Testis (tissue), 3 donors: ENCODE measurements around the gene LCLAT1. TPM values are rescaled to one million over a fixed set of nuclear protein-coding genes. Genes with fewer than 3 reads are reported as not detected.

Experiments
- DNase-seq: peaks from one replicate; pipeline ENCODE4 v3.0.0-alpha.2; 2019
- H3K27ac ChIP-seq, 2 donors: fragments of 200-600 bp; sonication (generic); one replicate each; pipeline ENCODE4 v1.5.1; 2019
- H3K27me3 ChIP-seq: fragments of 200-600 bp; sonication (generic); one replicate; pipeline ENCODE4 v1.5.1; 2019
- H3K36me3 ChIP-seq: fragments of 200-600 bp; sonication (generic); one replicate; pipeline ENCODE4 v1.5.1; 2017; ENCODE audit warnings: low read depth; ENCODE audit errors: missing control alignments
- H3K4me1 ChIP-seq: fragments of 200-600 bp; sonication (generic); one replicate; pipeline ENCODE4 v1.5.1; 2019
- H3K4me3 ChIP-seq, 2 donors: fragments of 200-600 bp; sonication (generic); one replicate each; pipeline ENCODE4 v1.5.1; 2017 to 2019
- H3K9me3 ChIP-seq: fragments of 200-600 bp; sonication (generic); one replicate; pipeline ENCODE4 v1.5.1; 2017
- POLR2A ChIP-seq: fragments of 450-650 bp; IDR thresholded peaks from one replicate; pipeline ENCODE4 v1.6.1; 2017; ENCODE audit warnings: antibody characterized with exemption, mild to moderate bottlenecking, moderate library complexity
- WGBS, 2 donors: methylation state at CpG; one replicate each; pipeline ENCODE4 v1.1.5; 2018; 5-methylcytosine and 5-hydroxymethylcytosine counted together
- intact Hi-C: fragments of 100-400 bp; cut with DNase I; formaldehyde crosslinking; loops from one replicate; pipeline ENCODE4 v1.15.1; 2023; ENCODE audit warnings: low total_unique reads
- polyA plus RNA-seq: library from polyadenylated mRNA; stranded (reverse); fragments of 350-450 nt; fragmentation: Illumina TruSeq; extraction: RNeasy Lipid Tissue Mini Kit (QIAGEN cat#74804); gene quantifications from one replicate; pipeline ENCODE4 v1.2.3, GENCODE V29; 2014; ENCODE audit warnings: low read depth, low replicate concordance; ENCODE audit not compliant: insufficient read depth
- total RNA-seq, 2 donors: library from RNA; depleted of rRNA; stranded (reverse); fragments of >200 nt; gene quantifications; one replicate each; pipeline ENCODE4 v1.2.3, GENCODE V29; 2016
- TF ChIP-seq, protein P1 (sequence below), 3 experiments: fragments of 450-650 bp in 2 of 3; fragments of 200-600 bp in 1 of 3; sonication (generic) in 1 of 3; IDR thresholded peaks; one replicate each; pipeline ENCODE4 v1.5.1; 2016 to 2019; ENCODE audit warnings: antibody characterized with exemption in 3 of 3, mild to moderate bottlenecking in 2 of 3, moderate library complexity in 1 of 3

LCLAT1 gene
- total and polyA plus RNA-seq, 3 donors from 2014 or later = 11.1 to 39.4 (median 34.9) TPM

DNA sequence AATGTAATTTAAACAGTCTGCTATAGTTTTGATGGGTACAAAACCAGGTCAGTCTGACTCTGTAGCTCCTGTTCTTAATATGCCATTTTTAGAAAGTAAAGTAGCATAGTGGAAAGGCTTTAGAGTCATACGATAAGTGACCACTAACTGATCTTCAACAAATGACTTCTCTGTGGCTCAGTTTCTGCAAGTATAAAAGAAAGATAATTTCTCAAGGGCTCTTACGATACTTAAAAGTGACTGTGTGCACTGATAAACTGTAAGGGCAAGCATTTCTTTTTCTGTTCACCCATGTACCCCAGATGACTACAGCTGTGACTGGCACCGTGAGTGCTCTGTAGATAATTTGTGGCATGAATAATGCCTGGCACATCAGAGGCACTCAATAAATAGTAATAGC, 178.7 kb downstream of the LCLAT1 start:
- intact Hi-C loops = no loop called here
- WGBS, 2 donors = 66 to 83% methylated on average over 3 of the region's 3 CpGs

DNA sequence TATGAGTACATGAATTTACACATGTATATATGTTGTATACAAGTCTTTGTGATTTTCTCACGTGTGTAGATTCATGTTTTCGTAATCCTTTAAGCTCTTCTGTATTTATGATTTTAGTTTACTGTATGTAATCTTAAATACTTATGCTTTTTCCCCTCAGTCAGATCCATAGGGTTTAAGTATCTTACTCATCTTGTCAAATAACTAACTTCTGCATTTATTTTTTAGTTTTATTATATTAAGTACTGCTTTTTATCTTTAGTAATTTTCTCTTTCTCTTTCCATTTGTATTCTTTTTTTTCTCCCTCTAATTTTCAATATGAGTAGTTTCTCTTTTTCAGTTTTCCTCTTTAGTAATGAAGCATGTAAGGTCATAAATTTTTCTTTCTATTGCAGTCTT, 179.4 kb downstream of the LCLAT1 start:
- Histone ChIP-seq H3K27me3 (no peaks in the 10 kb centered on the region), H3K27ac (no peak overlapping the region), H3K4me1 (no peaks in the 10 kb centered on the region), H3K36me3 (no peaks in the 10 kb centered on the region), H3K4me3 (no peak overlapping the region), H3K9me3 (no peaks in the 10 kb centered on the region)
- 63 to 88% methylated on average over 2 of the region's 2 CpGs for WGBS, 2 donors
- DNase-seq = no peak
- TF ChIP-seq, protein P1, sequence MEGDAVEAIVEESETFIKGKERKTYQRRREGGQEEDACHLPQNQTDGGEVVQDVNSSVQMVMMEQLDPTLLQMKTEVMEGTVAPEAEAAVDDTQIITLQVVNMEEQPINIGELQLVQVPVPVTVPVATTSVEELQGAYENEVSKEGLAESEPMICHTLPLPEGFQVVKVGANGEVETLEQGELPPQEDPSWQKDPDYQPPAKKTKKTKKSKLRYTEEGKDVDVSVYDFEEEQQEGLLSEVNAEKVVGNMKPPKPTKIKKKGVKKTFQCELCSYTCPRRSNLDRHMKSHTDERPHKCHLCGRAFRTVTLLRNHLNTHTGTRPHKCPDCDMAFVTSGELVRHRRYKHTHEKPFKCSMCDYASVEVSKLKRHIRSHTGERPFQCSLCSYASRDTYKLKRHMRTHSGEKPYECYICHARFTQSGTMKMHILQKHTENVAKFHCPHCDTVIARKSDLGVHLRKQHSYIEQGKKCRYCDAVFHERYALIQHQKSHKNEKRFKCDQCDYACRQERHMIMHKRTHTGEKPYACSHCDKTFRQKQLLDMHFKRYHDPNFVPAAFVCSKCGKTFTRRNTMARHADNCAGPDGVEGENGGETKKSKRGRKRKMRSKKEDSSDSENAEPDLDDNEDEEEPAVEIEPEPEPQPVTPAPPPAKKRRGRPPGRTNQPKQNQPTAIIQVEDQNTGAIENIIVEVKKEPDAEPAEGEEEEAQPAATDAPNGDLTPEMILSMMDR (IDR thresholded peaks at IDR 0.05) = no peak
- TF ChIP-seq POLR2A = no peak
- intact Hi-C loops = no loop called here

More for the DNA sequence above, 178.7 kb downstream of the LCLAT1 start:
- no peaks in the 10 kb centered on the region for H3K9me3 ChIP-seq
- DNase-seq = no peak
- TF ChIP-seq POLR2A = no peak
- TF ChIP-seq, protein P1 (IDR thresholded peaks at IDR 0.05) = no peak
- H3K4me1 ChIP-seq = no peaks in the 10 kb centered on the region
- H3K36me3 ChIP-seq = no peaks in the 10 kb centered on the region
- no peak overlapping the region for H3K27ac ChIP-seq
- H3K4me3 ChIP-seq = no peak overlapping the region
- no peaks in the 10 kb centered on the region for H3K27me3 ChIP-seq

DNA sequence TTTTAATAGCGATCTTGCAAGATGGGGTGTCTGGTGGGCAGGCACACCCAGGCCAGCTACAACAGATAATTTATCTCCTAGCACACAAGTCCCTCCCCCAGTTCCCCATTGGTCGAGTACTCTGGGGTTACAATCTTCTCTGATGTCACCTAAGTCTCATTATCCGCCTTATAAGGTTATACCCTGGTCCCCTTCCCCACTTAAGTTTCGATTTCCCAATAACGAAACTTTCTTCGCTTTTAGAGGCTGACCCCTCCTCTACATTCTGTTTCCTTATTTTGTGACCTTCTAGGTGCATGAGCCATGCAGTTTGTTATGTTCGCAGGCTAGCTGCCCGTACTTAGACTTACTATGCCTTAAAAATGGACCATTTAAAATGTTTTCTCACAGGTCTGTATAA, 180.1 kb downstream of the LCLAT1 start:
- H3K9me3 ChIP-seq = no peaks in the 10 kb centered on the region
- no peak overlapping the region for H3K4me3 ChIP-seq
- no peaks in the 10 kb centered on the region for H3K27me3 ChIP-seq
- TF ChIP-seq POLR2A = no peak
- TF ChIP-seq, protein P1 (IDR thresholded peaks at IDR 0.05) = no peak
- no peak for DNase-seq
- intact Hi-C loops = no loop called here
- H3K27ac ChIP-seq = no peak overlapping the region
- H3K36me3 ChIP-seq = no peaks in the 10 kb centered on the region
- H3K4me1 ChIP-seq = no peaks in the 10 kb centered on the region
- WGBS, 2 donors = 91 to 96% methylated on average over 8 of the region's 8 CpGs

DNA sequence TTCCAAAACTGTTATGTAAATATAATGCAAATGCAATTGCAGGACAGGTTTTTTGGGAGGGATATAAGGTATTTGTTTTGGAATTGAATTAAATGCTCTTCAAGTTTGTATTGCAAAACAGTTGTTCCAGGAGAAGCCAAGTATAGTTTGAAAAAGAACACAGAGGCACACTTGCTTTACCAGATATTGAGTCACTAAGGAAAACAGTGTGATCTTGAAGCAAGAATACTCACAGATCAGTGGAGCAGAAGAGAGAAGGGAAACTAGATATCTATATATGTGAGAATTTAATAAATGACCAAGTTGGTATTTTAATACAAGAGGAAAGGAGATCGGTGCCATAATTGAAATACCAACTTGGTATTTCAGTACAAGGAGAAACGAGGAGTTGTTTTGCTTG, 181.3 kb downstream of the LCLAT1 start:
- Histone ChIP-seq H3K27ac (no peak overlapping the region), H3K36me3 (no peaks in the 10 kb centered on the region), H3K27me3 (no peaks in the 10 kb centered on the region), H3K9me3 (no peaks in the 10 kb centered on the region), H3K4me1 (no peaks in the 10 kb centered on the region), H3K4me3 (no peak overlapping the region)
- intact Hi-C loops = no loop called here
- TF ChIP-seq POLR2A = no peak
- TF ChIP-seq, protein P1 (IDR thresholded peaks at IDR 0.05) = no peak
- WGBS, 2 donors = 93 to 97% methylated on average over 2 of the region's 2 CpGs
- DNase-seq = no peak

DNA sequence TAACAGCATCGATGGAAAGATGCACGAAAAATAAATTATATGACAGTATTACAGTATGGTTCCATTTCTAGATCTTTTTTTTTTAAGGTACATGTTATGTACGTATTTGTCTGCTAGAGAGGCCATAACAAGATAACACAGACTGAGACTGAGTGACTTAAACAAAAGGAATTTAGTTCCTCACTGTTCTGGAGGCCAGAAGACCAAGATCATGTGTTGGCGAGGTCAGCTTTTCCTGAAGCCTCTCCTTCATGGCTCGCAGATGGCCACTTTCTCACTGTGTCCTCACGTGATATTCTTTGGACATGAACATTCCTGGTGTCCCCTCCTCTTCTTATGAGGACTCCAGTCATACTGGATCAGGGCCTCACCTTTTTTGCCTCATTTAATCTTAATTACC, 182.8 kb downstream of the LCLAT1 start:
- Histone ChIP-seq H3K4me1 (no peaks in the 10 kb centered on the region), H3K36me3 (no peaks in the 10 kb centered on the region), H3K27ac (no peak overlapping the region), H3K4me3 (no peak overlapping the region), H3K27me3 (no peaks in the 10 kb centered on the region), H3K9me3 (no peaks in the 10 kb centered on the region)
- no peak for DNase-seq
- 90 to 91% methylated on average over 6 of the region's 6 CpGs for WGBS, 2 donors
- TF ChIP-seq POLR2A = no peak
- TF ChIP-seq, protein P1 (IDR thresholded peaks at IDR 0.05) = no peak
- intact Hi-C loops = no loop called here
